HUES48 (cell line): ENCODE data around the gene ANKS1B.

Source experiments
- H3K27ac ChIP-seq: one replicate; pipeline ENCODE4 v1.7.0; 2013; ENCODE audit warnings: low read depth, low read length, inconsistent platforms
- H3K27me3 ChIP-seq: 2 replicates; pipeline ENCODE4 v1.6.1; 2013; ENCODE audit warnings: mild to moderate bottlenecking, low read length; ENCODE audit not compliant: control insufficient read depth, insufficient read depth
- H3K36me3 ChIP-seq: 2 replicates; pipeline ENCODE4 v1.6.1; 2013; ENCODE audit warnings: low read length; ENCODE audit not compliant: control insufficient read depth, insufficient read depth
- H3K4me1 ChIP-seq: 2 replicates; pipeline ENCODE4 v1.6.1; 2013; ENCODE audit warnings: mild to moderate bottlenecking, low read length; ENCODE audit not compliant: control insufficient read depth, insufficient read depth
- H3K4me3 ChIP-seq: 2 replicates; pipeline ENCODE4 v1.5.1; 2013; ENCODE audit warnings: mild to moderate bottlenecking, low read depth, low read length
- H3K9ac ChIP-seq: 2 replicates; pipeline ENCODE4 v1.6.1; 2013; ENCODE audit warnings: mild to moderate bottlenecking, low read depth, low read length, moderate library complexity
- H3K9me3 ChIP-seq: 2 replicates; pipeline ENCODE4 v1.6.1; 2013; ENCODE audit warnings: low read length; ENCODE audit not compliant: control insufficient read depth, insufficient read depth

Gene ANKS1B

GRCh38 chr12:99020871-99021270, 963.9 kb downstream of the ANKS1B start:
- H3K9ac ChIP-seq: no peak overlapping the region
- H3K4me1 ChIP-seq: peaks cover 8% of the 10 kb centered on the region; the same call in 1 of the 2 replicates
- H3K27me3 ChIP-seq: no peaks in the 10 kb centered on the region
- no peak overlapping the region for H3K4me3 ChIP-seq
- H3K36me3 ChIP-seq: no peaks in the 10 kb centered on the region
- H3K9me3 ChIP-seq: peaks cover 4% of the 10 kb centered on the region; the same call in 1 of the 2 replicates
- H3K27ac ChIP-seq: no peak overlapping the region

- no peak overlapping the region for H3K4me3 ChIP-seq
- H3K4me1 ChIP-seq: 0 out of 2 replicates have a peak, but pooled peaks cover 4% of the 10 kb centered on the region
- no peaks in the 10 kb centered on the region for H3K36me3 ChIP-seq
- H3K9me3 ChIP-seq: peaks cover 4% of the 10 kb centered on the region; the same call in 1 of the 2 replicates
- H3K27me3 ChIP-seq: no peaks in the 10 kb centered on the region
- no peak overlapping the region for H3K9ac ChIP-seq
- no peak overlapping the region for H3K27ac ChIP-seq
Observed at GRCh38 chr12:99019798-99020197, 964.9 kb downstream of the ANKS1B start.

GRCh38 chr12:99017971-99018370, 966.8 kb downstream of the ANKS1B start:
- Histone ChIP-seq H3K4me3 (no peak overlapping the region), H3K9me3 (peaks cover 4% of the 10 kb centered on the region; the same call in 1 of the 2 replicates), H3K36me3 (no peaks in the 10 kb centered on the region), H3K9ac (no peak overlapping the region), H3K27me3 (no peaks in the 10 kb centered on the region), H3K4me1 (no peaks in the 10 kb centered on the region), H3K27ac (no peak overlapping the region)

GRCh38 chr12:99009654-99010296, 975.0 kb downstream of the ANKS1B start:
- Histone ChIP-seq H3K27ac (no peak overlapping the region), H3K4me1 (peaks cover 2% of the 10 kb centered on the region; the same call in 1 of the 2 replicates), H3K27me3 (no peaks in the 10 kb centered on the region), H3K36me3 (no peaks in the 10 kb centered on the region), H3K9ac (no peak overlapping the region), H3K4me3 (no peak overlapping the region), H3K9me3 (no peaks in the 10 kb centered on the region)

GRCh38 chr12:99005601-99006000, 979.1 kb downstream of the ANKS1B start:
- no peak overlapping the region for H3K9ac ChIP-seq
- H3K27ac ChIP-seq: no peak overlapping the region
- H3K4me1 ChIP-seq: peaks cover 2% of the 10 kb centered on the region; the same call in 1 of the 2 replicates
- H3K9me3 ChIP-seq: no peaks in the 10 kb centered on the region
- no peak overlapping the region for H3K4me3 ChIP-seq
- H3K27me3 ChIP-seq: no peaks in the 10 kb centered on the region
- H3K36me3 ChIP-seq: no peaks in the 10 kb centered on the region

GRCh38 chr12:99004799-99005466, 979.8 kb downstream of the ANKS1B start:
- Histone ChIP-seq H3K27me3 (no peaks in the 10 kb centered on the region), H3K4me1 (peaks cover 2% of the 10 kb centered on the region; the same call in 1 of the 2 replicates), H3K36me3 (no peaks in the 10 kb centered on the region), H3K9me3 (no peaks in the 10 kb centered on the region), H3K4me3 (no peak overlapping the region), H3K9ac (no peak overlapping the region), H3K27ac (no peak overlapping the region)

GRCh38 chr12:99002731-99003130, 982.0 kb downstream of the ANKS1B start:
- Histone ChIP-seq H3K4me3 (no peak overlapping the region), H3K4me1 (no peaks in the 10 kb centered on the region), H3K36me3 (no peaks in the 10 kb centered on the region), H3K9ac (no peak overlapping the region), H3K27me3 (no peaks in the 10 kb centered on the region), H3K27ac (no peak overlapping the region), H3K9me3 (no peaks in the 10 kb centered on the region)

- Histone ChIP-seq H3K27me3 (no peaks in the 10 kb centered on the region), H3K9ac (no peak overlapping the region), H3K27ac (no peak overlapping the region)
Observed at GRCh38 chr12:99002156-99002555, 982.6 kb downstream of the ANKS1B start.

GRCh38 chr12:98999559-98999958, 985.2 kb downstream of the ANKS1B start:
- H3K36me3 ChIP-seq: no peaks in the 10 kb centered on the region
- H3K9ac ChIP-seq: no peak overlapping the region
- H3K4me1 ChIP-seq: no peaks in the 10 kb centered on the region
- H3K4me3 ChIP-seq: no peak overlapping the region
- no peak overlapping the region for H3K27ac ChIP-seq
- H3K27me3 ChIP-seq: no peaks in the 10 kb centered on the region
- no peaks in the 10 kb centered on the region for H3K9me3 ChIP-seq

More at GRCh38 chr12:99002156-99002555, 982.6 kb downstream of the ANKS1B start:
- Histone ChIP-seq H3K4me1 (no peaks in the 10 kb centered on the region), H3K4me3 (no peak overlapping the region), H3K36me3 (no peaks in the 10 kb centered on the region), H3K9me3 (no peaks in the 10 kb centered on the region)

- Histone ChIP-seq H3K9ac (no peak overlapping the region), H3K9me3 (no peaks in the 10 kb centered on the region), H3K36me3 (no peaks in the 10 kb centered on the region), H3K27me3 (no peaks in the 10 kb centered on the region), H3K4me3 (no peak overlapping the region), H3K4me1 (no peaks in the 10 kb centered on the region), H3K27ac (no peak overlapping the region)
Observed at GRCh38 chr12:98998697-98999299, 985.9 kb downstream of the ANKS1B start.

- H3K4me1 ChIP-seq: no peaks in the 10 kb centered on the region
- no peaks in the 10 kb centered on the region for H3K9me3 ChIP-seq
- H3K9ac ChIP-seq: no peak overlapping the region
- no peaks in the 10 kb centered on the region for H3K36me3 ChIP-seq
- no peaks in the 10 kb centered on the region for H3K27me3 ChIP-seq
- H3K27ac ChIP-seq: no peak overlapping the region
- H3K4me3 ChIP-seq: no peak overlapping the region
Observed at GRCh38 chr12:98997899-98998298, 986.8 kb downstream of the ANKS1B start.
